ENCODE measurements around the gene GPRIN2.
A peak's percentile ranks its signal among the peaks of the same experiment; 100 is the strongest.
"Not testable (repeated sequence)": the region's sequence is repeated elsewhere in the genome, so short reads cannot be mapped to it uniquely, and the experiment has no call there.

GPRIN2 gene

DNA sequence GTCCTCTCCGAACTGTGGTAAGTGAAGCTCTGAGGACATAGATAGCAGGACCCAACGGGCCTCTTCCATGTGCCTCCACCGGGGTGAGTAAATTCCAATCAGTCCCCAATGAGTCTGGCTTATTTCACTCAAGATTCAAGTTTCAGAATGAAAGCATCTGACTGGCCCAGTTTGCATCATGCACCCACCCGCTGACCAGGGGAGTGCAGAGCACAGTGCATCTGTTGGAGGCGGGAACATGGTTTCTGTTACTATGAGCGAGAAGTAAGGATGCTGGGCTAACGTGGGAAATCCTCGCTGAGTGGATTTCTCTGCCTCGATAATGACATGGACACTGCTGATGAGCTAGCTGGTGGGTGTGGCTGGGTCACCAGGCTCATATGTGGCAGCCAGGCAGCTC is 10.7 kb upstream of the GPRIN2 start:
- DNase-seq (ENCODE audit: low read depth in 2 of 2), result not testable (repeated sequence)

DNA sequence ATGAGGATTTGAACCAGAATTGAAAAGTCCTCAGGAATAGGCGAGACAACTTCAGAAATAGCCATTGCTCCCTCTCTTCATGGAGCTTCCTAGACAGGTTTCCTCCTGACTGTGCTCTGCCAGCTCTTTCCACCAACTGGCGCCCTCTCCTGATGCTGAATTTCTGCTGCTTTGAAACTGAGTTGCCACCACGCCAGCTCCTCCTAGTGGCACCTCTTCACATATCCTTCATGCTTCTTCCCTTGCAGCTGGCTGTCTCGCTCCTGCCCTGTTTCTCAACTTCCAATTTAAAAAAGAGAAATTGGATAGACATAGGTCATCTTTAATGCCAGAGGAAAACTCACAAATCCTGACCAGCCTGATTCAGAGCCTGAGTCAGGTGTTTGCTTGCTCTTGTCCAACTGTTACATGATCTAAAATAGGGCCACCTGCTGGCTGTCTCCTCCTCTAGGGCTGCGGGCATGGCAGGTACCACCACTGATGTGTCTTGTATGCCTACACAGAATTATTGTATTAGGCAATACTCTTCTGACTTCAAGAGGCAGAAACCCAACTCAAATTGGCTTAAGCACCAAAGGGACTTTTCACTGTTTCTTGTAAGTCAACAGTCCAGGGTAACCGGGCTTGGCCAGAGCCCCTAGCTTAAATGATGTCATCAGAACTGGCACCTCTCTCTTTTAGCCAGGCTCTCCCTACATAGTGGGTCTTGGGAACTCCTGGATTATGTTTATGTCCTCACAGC is 9.3 kb upstream of the GPRIN2 start:
- DNase-seq (ENCODE audit: low read depth in 2 of 2), result peak in 1 of 2 donors; percentile 30

DNA sequence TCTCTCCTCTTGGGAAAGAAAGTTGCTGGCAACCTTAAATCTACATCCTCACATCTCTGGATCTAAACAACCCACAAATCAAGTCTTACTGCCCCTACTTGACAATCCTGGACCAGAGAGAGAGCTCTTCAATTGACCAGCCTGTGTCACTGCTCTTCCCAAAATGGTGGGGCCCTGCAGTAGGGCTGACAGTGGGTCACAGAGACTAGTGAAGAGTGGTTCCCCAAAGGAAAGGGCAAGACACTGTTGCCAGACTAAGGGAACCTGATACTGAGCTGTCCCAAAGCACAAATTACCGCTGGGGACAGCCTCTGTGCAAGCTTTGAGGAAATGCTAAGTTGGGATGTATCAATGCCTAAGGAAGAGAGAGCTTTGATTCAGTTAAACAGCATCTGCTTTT is 4.5 kb upstream of the GPRIN2 start:
- DNase-seq (ENCODE audit: low read depth in 2 of 2), result no peak

DNA sequence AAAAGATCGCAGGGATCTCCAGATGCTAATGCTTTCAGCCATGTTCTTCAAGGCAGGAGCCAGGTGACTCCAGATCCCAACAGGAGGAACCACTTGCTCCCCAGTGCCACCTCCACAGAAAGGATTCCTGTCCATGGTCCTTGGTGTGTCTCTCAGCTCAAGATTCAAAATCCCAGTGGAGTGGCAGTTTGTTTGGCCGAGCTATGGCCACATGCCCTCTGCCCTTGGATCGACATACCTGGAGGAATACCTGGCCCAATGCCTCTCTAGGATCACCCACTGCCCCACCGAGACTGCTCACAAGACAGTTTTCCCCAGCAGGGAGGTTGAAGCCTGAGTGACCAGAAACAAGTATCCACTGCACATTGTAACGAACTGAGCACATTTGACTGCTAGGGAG is 3.9 kb upstream of the GPRIN2 start:
- no peak for DNase-seq (ENCODE audit: low read depth in 2 of 2)

DNA sequence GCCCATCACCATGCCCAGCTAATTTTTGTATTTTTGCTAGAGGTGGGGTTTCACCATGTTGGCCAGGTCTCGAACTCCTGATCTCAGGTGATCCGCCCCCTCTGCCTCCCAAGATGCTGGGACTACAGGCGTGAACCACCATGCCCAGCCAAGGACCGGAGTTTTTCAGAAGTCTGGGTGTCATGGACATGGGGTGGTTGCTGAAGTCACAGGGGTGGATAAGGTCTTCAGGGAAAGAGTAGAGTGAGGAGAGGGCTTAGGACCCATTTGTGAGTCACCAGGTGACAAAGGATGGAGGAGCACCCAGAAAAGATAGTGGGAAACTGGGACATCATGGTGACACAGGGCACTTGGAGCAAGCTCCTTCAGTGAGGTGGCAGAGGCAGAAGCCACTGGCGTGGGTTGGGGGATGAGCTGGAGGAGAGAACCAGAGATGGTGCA is 2.8 kb upstream of the GPRIN2 start:
- no peak for DNase-seq (ENCODE audit: low read depth in 2 of 2)

DNA sequence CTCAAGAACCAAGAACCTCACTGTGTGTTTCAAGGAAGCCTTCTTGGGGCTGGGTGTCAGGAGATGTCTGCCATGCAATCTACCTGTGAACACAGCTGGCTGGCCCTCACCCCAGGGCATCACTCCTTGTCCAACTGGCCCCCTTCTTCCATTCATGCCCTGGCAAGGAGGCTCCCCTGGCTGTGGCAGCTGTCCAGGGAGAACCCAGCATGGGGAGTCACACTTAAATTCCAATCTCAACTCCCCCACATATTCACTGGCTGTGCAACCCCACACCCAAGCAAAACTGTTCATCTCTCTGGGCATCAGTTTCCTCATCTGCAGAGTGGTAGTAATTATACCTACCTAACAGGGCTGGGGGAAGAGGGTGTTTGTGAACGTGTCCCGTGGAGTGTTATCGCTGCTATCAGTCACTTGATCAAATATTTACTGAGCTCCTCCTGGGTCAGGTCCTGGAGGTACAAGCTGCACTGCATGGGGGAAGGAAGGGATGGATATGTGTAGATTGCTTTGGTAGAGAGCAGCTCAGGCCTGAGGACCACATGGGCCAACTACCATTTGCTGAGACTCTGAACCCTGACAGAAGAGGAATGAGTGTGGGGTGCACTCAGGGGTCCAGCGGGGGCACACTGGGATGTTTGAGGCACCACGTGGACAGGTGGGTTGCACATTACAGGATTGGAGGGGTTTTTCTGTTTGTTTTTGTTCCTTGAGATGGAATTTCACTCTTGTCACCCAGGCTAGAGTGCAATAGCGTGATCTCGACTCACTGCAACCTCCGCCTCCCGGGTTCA is 2.1 kb upstream of the GPRIN2 start:
- no peak for DNase-seq (ENCODE audit: low read depth in 2 of 2)

DNA sequence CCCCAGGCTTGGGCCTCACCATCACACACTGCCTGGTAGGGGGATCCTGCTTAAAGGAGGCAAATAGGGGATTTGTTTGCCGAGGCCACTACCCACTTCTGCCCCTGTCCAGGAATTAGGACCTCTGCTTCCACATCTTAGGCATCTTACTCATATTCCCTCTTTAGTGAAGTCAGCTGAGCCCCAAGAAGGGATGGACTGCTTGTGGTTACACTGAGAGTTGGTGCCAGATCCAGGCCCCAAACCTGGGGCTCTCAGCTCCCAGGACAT is 1.6 kb upstream of the GPRIN2 start:
- DNase-seq (ENCODE audit: low read depth in 2 of 2), result no peak

DNA sequence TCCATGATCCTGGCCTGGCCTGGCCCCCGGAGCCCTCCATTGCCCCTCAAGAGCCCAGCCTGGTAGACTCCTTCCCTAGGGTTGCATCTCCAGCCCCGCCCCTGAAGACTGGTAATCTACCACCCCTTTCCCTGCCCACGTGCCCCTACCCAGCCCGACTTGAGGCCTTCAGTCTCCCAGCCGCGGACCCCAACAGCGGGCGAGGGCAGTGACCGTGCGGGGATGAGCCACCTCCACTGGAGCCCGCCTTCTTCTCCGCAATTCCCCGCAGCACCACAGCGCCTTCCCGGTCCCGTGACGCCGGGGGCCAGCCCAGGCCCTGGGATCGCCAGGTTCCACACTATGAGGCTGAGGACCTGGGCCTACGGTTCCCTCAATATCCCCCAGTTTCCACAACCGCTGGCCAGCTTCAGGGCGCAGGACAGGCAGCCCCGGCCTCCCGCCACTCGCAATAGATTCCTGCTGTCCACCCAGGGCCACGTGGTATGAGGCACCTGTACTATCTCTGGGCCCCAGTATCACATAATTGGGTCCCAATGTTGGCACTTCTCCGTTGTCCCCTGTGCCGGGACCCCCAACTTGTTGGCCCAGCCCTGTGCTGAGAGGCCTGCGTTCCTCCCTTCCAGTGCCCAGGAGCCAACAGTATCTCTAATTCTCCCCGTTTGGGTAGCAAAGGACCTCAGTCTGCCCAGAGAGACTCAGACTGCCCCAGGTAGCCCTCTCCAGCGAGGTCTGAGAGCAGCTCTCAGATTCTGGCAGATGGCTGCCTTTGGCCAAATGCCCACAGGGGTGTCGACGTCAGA is 1.1 kb upstream of the GPRIN2 start:
- no peak for DNase-seq (ENCODE audit: low read depth in 2 of 2)

DNA sequence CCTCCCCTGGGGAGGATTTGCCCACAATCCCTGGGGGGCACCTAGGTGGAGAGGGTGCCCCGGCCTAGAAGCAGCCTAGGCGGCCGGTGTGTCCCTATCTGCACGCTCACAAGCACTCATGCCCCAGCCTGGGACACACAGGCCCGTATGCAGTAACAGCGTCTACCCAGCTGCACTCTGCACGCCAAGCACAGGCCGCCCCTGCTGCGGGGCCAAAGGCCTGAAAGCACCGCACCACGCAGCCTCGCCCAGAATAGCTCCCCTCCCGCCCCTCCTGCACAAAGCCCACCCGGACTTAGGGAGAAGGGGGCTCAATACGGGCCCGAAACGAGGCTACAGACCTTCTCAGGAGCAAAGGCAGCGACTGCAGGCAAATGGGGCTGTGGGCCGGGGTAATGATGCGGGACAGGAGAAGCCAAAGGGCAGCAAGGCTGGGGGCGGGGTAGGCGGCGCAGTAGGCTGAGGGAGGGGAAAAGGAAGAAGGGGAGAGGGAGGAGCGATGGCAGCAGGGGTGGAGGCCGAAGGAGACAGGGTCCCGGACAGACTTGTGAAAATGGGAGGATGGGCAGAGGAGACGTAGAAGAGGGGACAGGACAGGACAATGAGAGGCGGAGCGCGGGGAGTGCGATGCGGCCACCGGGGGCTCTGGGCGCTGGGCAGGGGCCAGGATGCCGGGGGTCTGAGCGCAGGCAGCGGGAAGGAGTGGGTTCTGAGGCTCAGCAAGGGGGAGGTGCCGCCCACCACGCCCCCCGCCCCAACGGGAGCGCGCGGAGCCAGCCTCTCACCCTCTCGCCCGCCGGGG is 544 bp downstream of the GPRIN2 start:
- no peak for DNase-seq (ENCODE audit: low read depth in 2 of 2)

DNA sequence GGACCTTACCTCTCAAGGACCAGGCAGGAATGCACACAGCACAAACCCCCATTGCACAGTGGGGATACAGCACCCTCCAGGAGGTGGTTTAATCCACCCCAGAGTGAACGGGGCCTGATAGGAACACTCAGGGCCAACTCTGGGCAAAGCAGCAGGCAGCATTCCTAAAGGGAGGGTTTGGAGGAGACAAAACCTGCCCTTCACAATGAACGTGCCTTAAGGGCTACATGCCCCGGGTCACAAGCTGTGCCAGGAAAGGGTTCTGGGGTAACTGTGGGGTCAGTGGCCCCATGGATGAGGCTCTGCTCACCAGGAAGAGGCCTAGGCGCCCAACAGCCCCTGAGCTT is 1.1 kb downstream of the GPRIN2 start:
- DNase-seq (ENCODE audit: low read depth in 2 of 2), result no peak

DNA sequence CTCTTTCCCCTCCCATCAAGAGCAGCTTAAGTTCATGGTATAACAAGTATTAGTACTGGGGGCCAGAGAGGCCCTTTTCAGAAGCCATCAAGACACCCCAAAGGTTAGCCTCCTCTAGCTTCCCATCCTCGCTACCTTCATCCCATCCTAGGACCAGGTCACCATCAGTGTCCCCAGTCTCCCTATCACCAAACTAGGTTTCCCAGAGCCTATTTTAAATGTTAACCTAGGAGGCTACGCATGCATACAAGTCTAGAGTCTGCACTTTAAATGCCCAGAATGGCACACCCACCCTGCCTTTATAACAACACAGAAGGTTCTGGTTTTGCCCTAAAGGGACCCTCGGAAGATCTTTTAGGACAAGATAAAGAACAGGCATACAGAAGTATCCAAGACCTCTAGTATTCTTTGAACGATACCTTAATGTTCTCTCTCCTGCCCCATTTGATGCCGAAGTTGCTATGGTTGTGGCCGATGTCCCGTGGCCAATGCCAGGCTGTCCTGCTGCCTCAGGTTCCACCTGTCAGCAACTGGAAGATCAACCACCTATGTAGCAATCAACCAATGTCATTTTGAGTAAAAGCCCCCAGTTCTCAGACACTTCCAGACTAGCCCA is 2.2 kb downstream of the GPRIN2 start:
- DNase-seq (ENCODE audit: low read depth in 2 of 2), result no peak

DNA sequence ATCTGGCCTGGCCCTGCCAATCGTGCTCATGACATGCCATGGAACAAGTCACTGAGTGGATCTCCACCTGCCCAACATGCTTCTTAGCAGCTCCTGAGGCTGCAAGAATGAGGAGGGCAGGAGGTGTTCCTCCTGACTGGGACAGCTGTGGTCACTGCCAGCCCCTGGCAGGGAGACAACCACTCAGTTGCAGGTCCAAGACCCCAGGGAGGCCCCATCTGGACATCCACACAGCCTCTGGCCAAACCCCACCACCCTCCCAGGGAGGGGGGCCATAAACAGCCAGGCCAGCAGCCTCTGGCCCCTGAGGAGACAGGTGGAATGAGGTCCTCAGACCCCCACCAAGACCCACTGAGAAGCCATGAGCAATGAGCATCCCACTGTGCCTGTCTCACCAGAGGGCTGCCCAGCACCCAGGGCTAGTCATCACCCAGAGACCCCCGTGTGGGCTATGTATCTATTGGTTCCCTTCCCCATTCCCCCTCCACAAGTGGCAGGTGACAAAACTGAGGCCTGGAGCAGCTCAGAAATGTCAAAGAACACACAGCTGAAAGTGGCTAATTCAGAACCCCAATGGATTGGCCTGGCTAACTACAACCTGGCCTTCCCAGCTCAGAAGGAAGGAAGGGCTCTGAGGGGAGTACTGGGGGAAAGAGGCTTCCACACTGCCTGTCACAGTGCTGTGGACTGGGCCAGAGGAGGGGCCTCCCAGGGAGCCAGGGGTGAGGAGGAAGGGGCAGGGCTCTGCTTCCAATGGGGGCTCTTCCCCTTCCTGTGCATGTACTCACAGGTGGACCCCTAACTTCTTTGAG is 3.0 kb downstream of the GPRIN2 start:
- DNase-seq (ENCODE audit: low read depth in 2 of 2), result no peak

DNA sequence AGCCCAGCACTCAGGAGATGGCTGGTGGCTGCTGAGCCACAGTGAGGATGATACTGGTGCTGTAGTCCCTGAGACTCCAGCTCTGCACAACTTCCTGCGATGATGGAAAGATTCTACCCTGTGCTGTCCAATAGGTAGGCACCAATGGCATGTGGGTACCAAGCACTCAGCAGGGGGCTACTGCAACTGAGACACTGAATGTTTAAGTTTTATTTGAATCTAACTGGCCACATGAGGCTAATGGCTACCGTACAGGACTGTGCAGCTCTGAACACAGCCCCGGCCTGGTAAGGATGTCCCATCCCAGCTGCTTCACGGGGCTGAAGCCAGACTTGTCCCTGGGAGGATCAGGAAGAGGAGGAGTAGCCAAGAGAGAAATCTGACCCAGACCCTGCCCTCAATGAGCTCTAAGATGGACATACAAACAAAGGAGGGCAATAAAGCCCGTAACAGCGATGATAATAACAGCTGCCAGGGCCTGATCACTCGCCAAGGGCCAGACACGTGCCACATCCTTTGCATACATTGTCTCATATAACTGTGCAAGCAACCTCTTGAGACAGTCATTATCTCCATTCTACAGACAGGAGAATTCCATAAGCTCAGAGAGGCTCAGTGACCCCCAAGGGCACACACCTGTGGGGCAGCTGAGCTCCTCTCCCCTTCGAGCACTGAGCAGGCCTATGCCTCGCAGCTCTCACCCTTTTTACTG is 3.8 kb downstream of the GPRIN2 start:
- DNase-seq (ENCODE audit: low read depth in 2 of 2), result no peak

DNA sequence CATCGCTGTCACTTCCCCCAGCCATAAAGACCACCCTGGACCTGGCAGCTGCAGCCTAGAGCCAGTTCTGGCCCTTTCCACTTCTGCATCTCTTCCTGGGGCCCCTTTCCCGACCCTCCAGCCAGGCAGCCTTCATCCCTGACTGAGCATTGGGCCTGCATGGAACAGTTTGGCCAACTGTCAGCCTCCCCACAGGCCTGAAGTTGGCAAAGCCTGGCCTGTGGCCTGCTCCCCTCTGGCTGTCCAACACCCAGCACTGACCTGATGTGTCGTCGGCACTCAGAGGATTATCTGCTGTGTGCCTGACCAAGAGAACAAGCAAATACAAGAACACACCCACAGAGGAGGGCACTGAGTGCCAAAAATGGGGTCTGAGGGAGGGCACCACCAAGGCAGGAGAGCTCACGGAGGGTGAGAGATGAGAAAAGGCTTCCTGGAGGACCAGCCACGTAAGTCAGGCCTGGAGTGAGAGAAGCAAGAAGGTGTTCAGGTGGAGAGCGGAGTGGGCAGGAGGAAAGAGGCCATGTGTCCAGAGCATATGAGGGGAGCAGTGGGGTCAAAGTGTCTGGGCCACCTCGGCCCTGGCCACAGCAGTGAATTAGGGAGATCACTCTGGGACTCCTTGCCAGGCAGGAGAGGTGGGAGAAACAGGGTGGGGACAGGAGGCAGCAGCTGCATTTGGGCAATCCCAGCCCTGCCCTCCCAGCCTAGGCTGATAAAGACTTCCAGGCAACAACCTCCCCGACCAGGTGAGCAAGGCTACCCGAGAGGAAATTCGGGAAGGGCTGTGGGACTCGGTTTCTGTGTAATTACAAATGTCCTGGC is 4.5 kb downstream of the GPRIN2 start:
- DNase-seq (ENCODE audit: low read depth in 2 of 2), result no peak

DNA sequence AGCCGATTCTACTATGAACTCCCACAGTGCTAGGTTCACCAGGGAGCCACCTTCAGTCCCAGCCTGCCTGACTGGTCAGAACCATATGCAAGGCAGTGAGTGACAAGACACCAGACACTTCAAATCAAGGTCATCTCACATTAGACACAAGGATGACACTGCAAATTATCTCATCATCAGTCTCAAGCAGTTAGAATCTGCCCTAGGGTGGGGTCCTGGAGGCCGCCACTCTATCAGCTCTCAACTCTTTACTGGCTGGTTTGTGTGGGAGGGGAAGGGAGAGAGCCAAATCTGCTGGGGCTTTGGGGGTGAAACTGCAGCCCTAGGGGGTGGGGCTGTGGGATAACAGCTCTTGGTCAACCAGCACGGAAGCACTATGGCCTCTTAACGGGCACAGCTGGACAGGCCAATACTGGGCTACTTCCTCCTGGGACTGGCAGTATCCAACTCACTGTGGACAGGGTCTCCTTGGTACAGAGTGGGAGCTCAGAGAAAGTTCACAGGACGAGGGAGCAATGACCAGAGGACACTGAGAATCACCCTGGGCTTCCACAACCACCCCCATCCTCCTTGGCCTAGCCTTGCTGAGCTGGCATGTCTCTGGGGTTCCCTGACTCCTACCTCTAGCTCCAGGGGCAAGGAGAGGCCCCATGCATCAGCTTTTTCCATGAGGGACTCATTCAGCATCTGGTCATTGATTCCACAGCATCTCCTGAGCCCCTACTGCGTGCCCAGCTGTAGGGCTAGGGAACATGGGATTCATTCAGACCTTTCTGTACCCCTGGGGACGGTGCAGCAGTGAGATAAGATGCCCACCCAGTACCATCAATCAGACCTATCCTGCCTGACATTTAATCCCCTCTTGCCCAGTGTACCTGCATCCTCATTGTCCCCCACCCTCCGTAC is 5.4 kb downstream of the GPRIN2 start:
- no peak for DNase-seq (ENCODE audit: low read depth in 2 of 2)

DNA sequence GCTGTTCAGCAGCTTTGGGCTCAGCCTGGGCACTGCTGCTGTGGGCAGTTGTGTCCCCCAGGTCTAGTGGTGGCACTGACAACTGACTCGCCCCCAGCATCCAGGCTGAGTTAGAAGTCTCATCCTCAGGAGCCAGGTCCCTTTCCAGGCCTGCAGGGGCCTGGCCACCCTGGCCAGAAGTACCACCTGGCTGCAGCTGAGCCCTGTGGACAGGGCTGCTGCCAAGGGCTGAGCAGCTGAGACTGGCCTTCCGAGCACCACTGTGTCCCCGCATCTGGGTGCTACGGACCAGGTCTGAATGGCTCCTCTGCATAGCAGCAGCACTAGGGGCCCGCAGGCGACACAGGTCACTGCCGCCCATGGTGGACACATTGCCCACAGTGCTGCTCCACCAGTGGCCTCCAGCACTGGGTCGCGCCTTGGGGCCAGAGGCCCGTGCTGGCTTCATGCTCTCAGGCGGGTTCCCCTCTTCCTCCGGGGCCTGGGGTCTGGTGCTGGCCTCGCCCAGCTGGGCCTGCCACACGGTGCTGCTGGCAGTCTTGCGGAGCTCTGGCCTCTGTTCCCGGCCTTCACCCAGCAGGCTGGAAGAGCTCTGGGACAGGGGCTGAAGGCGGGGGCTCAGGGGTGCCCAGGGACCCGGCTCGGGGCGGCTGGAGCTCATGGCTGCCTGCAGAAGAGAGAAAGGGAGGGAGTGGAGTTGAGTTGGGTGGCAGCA is 6.2 kb downstream of the GPRIN2 start:
- no peak for DNase-seq (ENCODE audit: low read depth in 2 of 2)

All from stimulated activated CD4-positive, alpha-beta T cell treated with anti-CD3 and anti-CD28 coated beads, Interleukin-15, amount 100 ng/mL, for 48 hours (primary cell).